Activated T-helper 1 cell treated with Interleukin-2 at 50 U/mL for 16 hours (primary cell): ENCODE measurements around the gene STXBP5.

Experiments used
- DNase-seq: peaks from one replicate; pipeline ENCODE4 v3.0.0-alpha.2; 2020; ENCODE audit warnings: low read depth

The STXBP5 gene

GRCh38 chr6:147381712-147382111 lies 177.5 kb downstream of the STXBP5 start:
- no peak for DNase-seq

GRCh38 chr6:147382945-147383554 lies 178.8 kb downstream of the STXBP5 start:
- no peak for DNase-seq

- DNase-seq, result no peak
Observed at GRCh38 chr6:147384029-147384428, 179.8 kb downstream of the STXBP5 start.

- no peak for DNase-seq
Observed at GRCh38 chr6:147384737-147385710, 180.8 kb downstream of the STXBP5 start.

GRCh38 chr6:147389463-147389862 lies 185.2 kb downstream of the STXBP5 start:
- DNase-seq, result no peak

- DNase-seq, result no peak
Observed at GRCh38 chr6:147390909-147391536, 186.8 kb downstream of the STXBP5 start.

- DNase-seq, result no peak
Observed at GRCh38 chr6:147392917-147393625, 188.9 kb downstream of the STXBP5 start.

GRCh38 chr6:147395158-147395557 lies 190.9 kb downstream of the STXBP5 start:
- no peak for DNase-seq

GRCh38 chr6:147397306-147397705 lies 193.1 kb downstream of the STXBP5 start:
- DNase-seq, result no peak

GRCh38 chr6:147400968-147401367 lies 196.8 kb downstream of the STXBP5 start:
- no peak for DNase-seq

GRCh38 chr6:147401779-147402178 lies 197.6 kb downstream of the STXBP5 start:
- no peak for DNase-seq

- no peak for DNase-seq
Observed at GRCh38 chr6:147406783-147407182, 202.6 kb downstream of the STXBP5 start.

- no peak for DNase-seq
Observed at GRCh38 chr6:147407571-147407970, 203.4 kb downstream of the STXBP5 start.

- DNase-seq, result no peak
Observed at GRCh38 chr6:147416622-147417021, 212.4 kb downstream of the STXBP5 start.

GRCh38 chr6:147417954-147418353 lies 213.7 kb downstream of the STXBP5 start:
- no peak for DNase-seq

- no peak for DNase-seq
Observed at GRCh38 chr6:147418523-147418922, 214.3 kb downstream of the STXBP5 start.

- DNase-seq, result no peak
Observed at GRCh38 chr6:147421903-147422302, 217.7 kb downstream of the STXBP5 start.

- DNase-seq, result no peak
Observed at GRCh38 chr6:147423111-147423510, 218.9 kb downstream of the STXBP5 start.

- DNase-seq, result no peak
Observed at GRCh38 chr6:147429794-147430193, 225.6 kb downstream of the STXBP5 start.

GRCh38 chr6:147430811-147431210 lies 226.6 kb downstream of the STXBP5 start:
- no peak for DNase-seq

GRCh38 chr6:147434076-147434475 lies 229.9 kb downstream of the STXBP5 start:
- no peak for DNase-seq

- DNase-seq, result no peak
Observed at GRCh38 chr6:147434516-147434915, 230.3 kb downstream of the STXBP5 start.
